C4-2B (cell line): ENCODE measurements around the gene ICOS.

ENCODE experiments used
- CTCF ChIP-seq: fragments of 450-650 bp; conservative IDR thresholded peaks from 2 replicates; pipeline ENCODE4 v1.5.1; 2017; ENCODE audit warnings: mild to moderate bottlenecking
- ZFX ChIP-seq: fragments of 450-650 bp; IDR thresholded peaks from 2 replicates; pipeline ENCODE4 v1.6.1; 2017

GRCh38 chr2:203898657-203899056 lies 37.9 kb upstream of the ICOS start:
- TF ChIP-seq CTCF (no peak), ZFX (no peak)
